A549 treated with ZK216348 at 1 μM for 4 hours (cell line): ENCODE measurements around the gene ZNF182. TPM values are rescaled to one million over a fixed set of nuclear protein-coding genes. Genes with fewer than 3 reads are reported as not detected.

Experiments
- total RNA-seq: library from RNA; stranded (reverse); fragments of 200-300 nt; extraction: Qiagen RNA extraction; gene quantifications from 5 replicates; pipeline ENCODE4 v1.2.3, GENCODE V29; 2022; ENCODE audit warnings: low read depth

Gene ZNF182
- 2.5 to 4.8 TPM (median 3.5 TPM) in 5 replicates for total RNA-seq

DNA sequence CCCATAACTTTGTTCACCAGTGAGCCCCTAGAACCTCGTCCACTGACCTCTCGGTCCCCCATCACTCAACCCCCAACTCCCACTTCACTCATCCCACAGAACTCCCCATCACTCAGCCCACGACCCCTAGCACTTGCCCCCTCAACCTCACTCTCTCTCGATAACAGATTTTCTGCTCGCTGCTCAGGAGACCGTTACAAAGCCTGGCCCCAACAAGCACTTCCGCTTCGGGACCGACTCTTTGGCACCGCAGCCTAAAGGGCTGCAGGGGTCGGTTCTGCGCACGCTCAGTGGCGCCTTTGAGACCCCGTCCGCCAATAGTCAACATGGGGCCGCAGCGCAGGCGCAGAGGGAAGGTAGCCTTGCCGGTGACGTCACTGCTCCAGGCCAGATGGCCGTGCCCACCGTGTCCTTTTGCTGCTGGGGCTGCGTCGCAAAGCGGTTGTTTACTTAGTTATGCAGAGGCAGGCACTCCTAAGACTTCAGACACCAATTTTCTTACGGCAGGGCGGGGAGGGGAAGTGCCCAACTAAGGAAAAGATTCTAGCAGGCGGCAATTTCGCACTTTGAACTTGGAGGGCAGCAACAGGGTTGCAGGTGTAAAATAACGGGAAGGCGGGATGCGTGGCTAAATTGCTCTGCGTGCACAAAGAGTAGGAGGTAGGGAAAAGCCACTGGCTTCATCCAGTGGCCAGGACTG, at the start of gene ZNF182:
ZNF182 (minus strand) TSS at position 232 of the 700 bp plus-strand sequence. CDS start 1,380 bp downstream, outside the sequence.

DNA sequence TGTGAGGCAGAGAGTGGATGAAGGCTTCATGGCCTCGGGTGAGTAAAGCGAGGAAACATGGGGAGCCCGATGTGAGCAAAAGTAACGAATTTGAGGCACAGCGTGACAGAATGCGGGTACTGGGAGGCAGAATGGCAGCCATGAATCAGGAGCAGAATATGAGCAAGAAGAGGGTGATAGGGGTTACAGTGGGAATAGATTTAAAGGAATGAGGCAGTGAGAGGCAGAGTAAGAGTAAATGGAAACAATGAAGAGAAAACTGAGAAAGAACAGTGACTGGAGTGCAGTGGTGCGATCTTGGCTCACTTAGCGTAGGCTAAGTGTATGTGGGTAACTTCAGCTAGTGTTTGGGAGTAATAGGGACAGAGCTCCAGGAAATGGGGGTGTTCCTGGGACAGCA, 2.9 kb upstream of the ZNF182 start, which contains the start of gene SPACA5:
SPACA5 (plus strand) TSS at position 301 of the 400 bp plus-strand sequence. CDS start 815 bp downstream, outside the sequence.

Other genes starting within 250 kb of the ZNF182 start
- gene ZNF81, start 167.1 kb downstream of the ZNF182 start, total RNA-seq = 4.6 to 6.9 TPM (median 5.9 TPM) in 5 replicates
- not detected in 5 replicates for gene SPACA5, start 3.0 kb upstream of the ZNF182 start, total RNA-seq
- 0.15 to 0.55 TPM (median 0.26 TPM) in 5 replicates for gene ZNF630, start 67.7 kb upstream of the ZNF182 start, total RNA-seq
- gene SPACA5B, start 126.6 kb upstream of the ZNF182 start, total RNA-seq = not detected in 5 replicates
- not detected in 5 replicates for gene SSX5, start 192.8 kb upstream of the ZNF182 start, total RNA-seq